Measurements from ENCODE around the gene HYAL4.
"Not testable (repeated sequence)": the region's sequence is repeated elsewhere in the genome, so short reads cannot be mapped to it uniquely, and the experiment has no call there.

HYAL4 gene

GRCh38 chr7:123846217-123846891 lies 1.4 kb downstream of the HYAL4 start:
- no peak for TF ChIP-seq CTCF (conservative IDR thresholded peaks at IDR 0.05; ENCODE audit: control insufficient read depth, insufficient read depth, low read depth, low read length)
- no peak overlapping the region for H3K4me3 ChIP-seq (ENCODE audit: control insufficient read depth, low read depth, low read length)
- no peak for DNase-seq (ENCODE audit: low read depth)

- no peak for TF ChIP-seq CTCF (conservative IDR thresholded peaks at IDR 0.05; ENCODE audit: control insufficient read depth, insufficient read depth, low read depth, low read length)
- H3K4me3 ChIP-seq (ENCODE audit: control insufficient read depth, low read depth, low read length) = no peak overlapping the region
- DNase-seq (ENCODE audit: low read depth) = no peak
Measured at GRCh38 chr7:123847868-123848267, 2.9 kb downstream of the HYAL4 start.

GRCh38 chr7:123849855-123850254 lies 4.9 kb downstream of the HYAL4 start:
- DNase-seq (ENCODE audit: low read depth) = no peak
- TF ChIP-seq CTCF (conservative IDR thresholded peaks at IDR 0.05; ENCODE audit: control insufficient read depth, insufficient read depth, low read depth, low read length) = no peak

GRCh38 chr7:123851404-123851803 lies 6.4 kb downstream of the HYAL4 start:
- DNase-seq (ENCODE audit: low read depth) = not testable (repeated sequence)

More at GRCh38 chr7:123849855-123850254, 4.9 kb downstream of the HYAL4 start:
- no peak overlapping the region for H3K4me3 ChIP-seq (ENCODE audit: control insufficient read depth, low read depth, low read length)

GRCh38 chr7:123854291-123854690 lies 9.3 kb downstream of the HYAL4 start:
- not testable (repeated sequence) for H3K4me3 ChIP-seq (ENCODE audit: control insufficient read depth, low read depth, low read length); DNase-seq (ENCODE audit: low read depth)

More at GRCh38 chr7:123851404-123851803, 6.4 kb downstream of the HYAL4 start:
- H3K4me3 ChIP-seq (ENCODE audit: control insufficient read depth, low read depth, low read length) = not testable (repeated sequence)

- not testable (repeated sequence) for H3K4me3 ChIP-seq (ENCODE audit: control insufficient read depth, low read depth, low read length); DNase-seq (ENCODE audit: low read depth)
Measured at GRCh38 chr7:123856428-123856827, 11.5 kb downstream of the HYAL4 start.

GRCh38 chr7:123860848-123861247 lies 15.9 kb downstream of the HYAL4 start:
- no peak for DNase-seq (ENCODE audit: low read depth)
- no peak overlapping the region for H3K4me3 ChIP-seq (ENCODE audit: control insufficient read depth, low read depth, low read length)
- no peak for TF ChIP-seq CTCF (conservative IDR thresholded peaks at IDR 0.05; ENCODE audit: control insufficient read depth, insufficient read depth, low read depth, low read length)

- no peak for DNase-seq (ENCODE audit: low read depth)
- TF ChIP-seq CTCF (conservative IDR thresholded peaks at IDR 0.05; ENCODE audit: control insufficient read depth, insufficient read depth, low read depth, low read length) = no peak
- H3K4me3 ChIP-seq (ENCODE audit: control insufficient read depth, low read depth, low read length) = no peak overlapping the region
Measured at GRCh38 chr7:123862775-123863174, 17.8 kb downstream of the HYAL4 start.

All from fibroblast of mammary gland (primary cell).